Kidney epithelial cell (primary cell): ENCODE measurements around the gene OR7G2. TPM values are rescaled to one million over a fixed set of nuclear protein-coding genes. Genes with fewer than 3 reads are reported as not detected.
"Not testable (repeated sequence)": the region's sequence is repeated elsewhere in the genome, so short reads cannot be mapped to it uniquely, and the experiment has no call there.

ENCODE experiments used
- DNase-seq: peaks from one replicate; pipeline ENCODE4 v3.0.0-alpha.2; 2010; ENCODE audit warnings: low read depth
- H3K27me3 ChIP-seq: 2 replicates; pipeline ENCODE4 v1.6.0; 2011; ENCODE audit warnings: low read length; ENCODE audit not compliant: control insufficient read depth, insufficient read depth
- H3K36me3 ChIP-seq: 2 replicates; pipeline ENCODE4 v1.5.1; 2011; ENCODE audit warnings: low read length; ENCODE audit not compliant: control insufficient read depth, insufficient read depth
- H3K4me3 ChIP-seq: 2 replicates; pipeline ENCODE4 v1.5.1; 2011; ENCODE audit warnings: low read depth, mild to moderate bottlenecking, control low read depth, low read length
- total RNA-seq: library from RNA; depleted of rRNA; stranded (reverse); fragments of >200 nt; gene quantifications from 2 replicates; pipeline ENCODE4 v1.2.3, GENCODE V29; 2015
- TF ChIP-seq, protein P1 (sequence below): IDR thresholded peaks from 2 replicates; pipeline ENCODE4 v1.5.1; 2011; ENCODE audit warnings: mild to moderate bottlenecking, moderate library complexity, low read length, control low read depth, inconsistent platforms; ENCODE audit not compliant: insufficient read depth, poor library complexity, severe bottlenecking

OR7G2 gene
- total RNA-seq, 1 donor from 2014 or later, result not detected

GRCh38 chr19:9058905-9059667 lies 48.2 kb downstream of the OR7G2 start:
- Histone ChIP-seq H3K4me3 (no peak overlapping the region), H3K36me3 (no peaks in the 10 kb centered on the region), H3K27me3 (no peaks in the 10 kb centered on the region)
- DNase-seq, result no peak
- TF ChIP-seq, protein P1, sequence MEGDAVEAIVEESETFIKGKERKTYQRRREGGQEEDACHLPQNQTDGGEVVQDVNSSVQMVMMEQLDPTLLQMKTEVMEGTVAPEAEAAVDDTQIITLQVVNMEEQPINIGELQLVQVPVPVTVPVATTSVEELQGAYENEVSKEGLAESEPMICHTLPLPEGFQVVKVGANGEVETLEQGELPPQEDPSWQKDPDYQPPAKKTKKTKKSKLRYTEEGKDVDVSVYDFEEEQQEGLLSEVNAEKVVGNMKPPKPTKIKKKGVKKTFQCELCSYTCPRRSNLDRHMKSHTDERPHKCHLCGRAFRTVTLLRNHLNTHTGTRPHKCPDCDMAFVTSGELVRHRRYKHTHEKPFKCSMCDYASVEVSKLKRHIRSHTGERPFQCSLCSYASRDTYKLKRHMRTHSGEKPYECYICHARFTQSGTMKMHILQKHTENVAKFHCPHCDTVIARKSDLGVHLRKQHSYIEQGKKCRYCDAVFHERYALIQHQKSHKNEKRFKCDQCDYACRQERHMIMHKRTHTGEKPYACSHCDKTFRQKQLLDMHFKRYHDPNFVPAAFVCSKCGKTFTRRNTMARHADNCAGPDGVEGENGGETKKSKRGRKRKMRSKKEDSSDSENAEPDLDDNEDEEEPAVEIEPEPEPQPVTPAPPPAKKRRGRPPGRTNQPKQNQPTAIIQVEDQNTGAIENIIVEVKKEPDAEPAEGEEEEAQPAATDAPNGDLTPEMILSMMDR, result no peak

DNA sequence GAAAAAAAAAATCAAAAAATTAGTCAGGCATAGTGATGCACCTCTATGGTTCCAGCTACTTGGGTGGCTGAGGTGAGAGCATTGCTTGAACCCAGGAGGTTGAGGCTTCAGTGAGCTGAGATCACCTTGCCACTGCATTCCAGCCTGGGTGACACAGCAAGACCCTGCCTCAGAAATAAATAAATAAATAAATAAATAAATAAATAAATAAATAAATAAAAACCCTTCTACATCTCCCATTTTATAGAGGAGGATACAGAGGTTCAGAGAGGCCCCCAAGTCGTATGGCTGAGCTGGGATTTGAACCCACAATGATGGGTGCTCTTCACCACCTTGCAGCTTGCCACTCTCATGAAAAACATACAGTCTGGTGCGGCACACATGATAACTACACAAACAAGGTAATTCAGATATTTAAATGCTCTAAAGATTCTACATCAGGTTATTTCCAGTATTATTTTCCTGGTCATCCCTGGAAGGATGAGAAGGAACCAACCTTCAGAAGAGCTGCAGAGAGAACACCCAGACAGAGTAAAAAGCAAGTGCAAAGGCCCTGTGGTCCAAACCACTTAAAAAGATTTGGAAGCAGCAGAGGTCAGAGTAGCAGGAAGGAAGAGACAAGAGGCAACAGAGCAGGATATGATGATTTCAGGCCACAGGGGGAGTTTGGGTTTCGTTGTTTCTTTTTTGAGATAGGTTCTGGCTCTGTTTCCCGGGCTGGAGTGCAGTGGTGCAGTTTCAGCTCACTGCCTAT lies 49.6 kb downstream of the OR7G2 start:
- DNase-seq, result no peak
- no peaks in the 10 kb centered on the region for H3K27me3 ChIP-seq
- TF ChIP-seq, protein P1, result no peak
- no peak overlapping the region for H3K4me3 ChIP-seq
- H3K36me3 ChIP-seq, result no peaks in the 10 kb centered on the region

DNA sequence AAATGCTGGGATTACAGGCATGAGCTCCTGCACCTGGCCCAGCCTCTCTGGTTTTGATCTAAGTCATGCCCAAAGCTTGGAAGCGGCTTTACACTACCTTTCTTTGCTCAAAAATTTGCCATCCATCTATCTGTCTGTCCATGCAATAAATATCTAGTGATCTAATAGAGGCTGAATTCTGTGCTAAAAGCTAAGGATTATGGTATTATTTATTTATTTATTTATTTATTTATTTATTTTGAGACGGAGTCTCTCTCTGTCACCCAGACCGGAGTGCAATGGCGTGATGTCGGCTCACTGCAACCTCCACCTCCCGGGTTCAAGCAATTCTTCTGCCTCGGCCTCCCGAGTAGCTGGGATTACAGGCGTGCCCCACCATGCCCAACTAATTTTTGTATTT lies 51.1 kb downstream of the OR7G2 start:
- not testable (repeated sequence) for H3K4me3 ChIP-seq, DNase-seq, H3K27me3 ChIP-seq, H3K36me3 ChIP-seq

GRCh38 chr19:9054765-9055164 lies 52.5 kb downstream of the OR7G2 start:
- Histone ChIP-seq H3K27me3 (no peaks in the 10 kb centered on the region), H3K36me3 (no peaks in the 10 kb centered on the region), H3K4me3 (no peak overlapping the region)
- DNase-seq, result no peak
- TF ChIP-seq, protein P1, result no peak

DNA sequence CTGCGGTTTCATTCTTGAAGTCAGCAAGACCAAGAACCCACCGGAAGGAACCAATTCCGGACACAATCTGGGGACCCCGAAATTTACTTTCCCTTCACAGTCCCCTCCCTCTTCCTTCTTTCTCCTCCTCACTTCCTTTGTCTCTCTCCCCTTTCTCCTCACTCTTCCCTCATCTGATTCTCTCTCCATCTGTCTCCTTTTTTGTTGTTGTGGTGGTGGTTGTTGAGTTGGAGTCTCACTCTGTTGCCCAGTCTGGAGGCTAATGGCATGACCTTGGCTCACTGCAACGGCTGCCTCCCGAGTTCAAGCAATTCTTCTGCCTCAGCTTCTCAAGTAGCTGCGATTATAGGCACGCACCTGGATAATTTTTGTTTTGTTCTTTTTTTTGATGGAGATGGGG lies 53.1 kb downstream of the OR7G2 start:
- Histone ChIP-seq H3K4me3 (no peak overlapping the region), H3K36me3 (no peaks in the 10 kb centered on the region), H3K27me3 (no peaks in the 10 kb centered on the region)
- TF ChIP-seq, protein P1, result no peak
- DNase-seq, result no peak

DNA sequence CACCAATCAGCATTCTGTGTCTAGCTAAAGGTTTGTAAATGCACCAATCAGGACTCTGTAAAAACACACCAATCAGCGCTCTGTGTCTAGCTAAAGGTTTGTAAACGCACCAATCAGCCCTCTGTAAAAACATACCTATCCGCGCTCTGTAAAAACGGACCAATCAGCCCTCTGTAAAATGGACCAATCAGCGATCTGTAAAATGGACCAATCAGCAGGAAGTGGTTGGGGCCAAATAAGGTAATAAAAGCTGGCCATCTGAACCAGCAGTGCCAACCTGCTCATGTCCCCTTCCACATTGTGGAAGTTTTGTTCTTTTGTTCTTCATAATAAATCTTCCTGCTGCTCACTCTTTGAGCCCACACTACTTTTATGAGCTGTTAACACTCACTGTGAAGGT lies 53.6 kb downstream of the OR7G2 start:
- not testable (repeated sequence) for H3K4me3 ChIP-seq, H3K27me3 ChIP-seq

DNA sequence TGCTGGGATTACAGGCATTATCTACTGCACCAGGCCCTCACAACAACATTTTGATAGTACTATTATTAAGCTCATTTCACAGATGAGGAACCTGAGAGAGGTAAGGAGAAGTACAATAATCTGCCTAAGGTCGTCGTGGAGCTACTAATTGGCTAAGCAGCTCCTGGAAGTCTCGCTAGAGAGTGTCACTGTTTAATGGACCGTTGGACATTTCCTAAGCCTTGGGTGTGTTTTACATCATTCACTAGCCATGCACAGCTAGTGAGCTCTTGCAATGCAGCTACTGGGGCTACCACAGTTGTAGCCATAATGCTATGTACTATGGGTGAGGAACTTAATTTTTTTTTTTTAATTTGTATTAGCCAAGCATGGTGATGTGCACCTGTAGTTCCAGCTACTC lies 54.4 kb downstream of the OR7G2 start:
- TF ChIP-seq, protein P1, result no peak
- H3K27me3 ChIP-seq, result no peaks in the 10 kb centered on the region
- H3K4me3 ChIP-seq, result no peak overlapping the region

More for the DNA sequence above, 53.6 kb downstream of the OR7G2 start:
- DNase-seq, H3K36me3 ChIP-seq: not testable (repeated sequence)

More for the DNA sequence above, 54.4 kb downstream of the OR7G2 start:
- no peaks in the 10 kb centered on the region for H3K36me3 ChIP-seq
- DNase-seq, result no peak
